Measurements from ENCODE around the gene RHOBTB3. TPM values are rescaled to one million over a fixed set of nuclear protein-coding genes. Genes with fewer than 3 reads are reported as not detected.
"Not testable (repeated sequence)": the region's sequence is repeated elsewhere in the genome, so short reads cannot be mapped to it uniquely, and the experiment has no call there.

Gene RHOBTB3
- total RNA-seq, 3 donors from 2014 or later = 82.8 to 205 (median 109) TPM

GRCh38 chr5:95810305-95811125 is 79.4 kb downstream of the RHOBTB3 start:
- peaks cover 0 to 5% of the 10 kb centered on the region in 2 donors for H3K4me1 ChIP-seq
- TF ChIP-seq CTCF (IDR thresholded peaks at IDR 0.05) (no peak), POLR2A (IDR thresholded peaks at IDR 0.05) (no peak), POLR2AphosphoS5 (IDR thresholded peaks at IDR 0.05) (no peak)
- no peak for DNase-seq (ENCODE audit: low spot score in 2 of 2)
- no peaks in the 10 kb centered on the region for H3K27me3 ChIP-seq
- H3K9me3 ChIP-seq = no peaks in the 10 kb centered on the region
- peak overlapping the region; percentile 56 to 78 for H3K27ac ChIP-seq
- H3K36me3 ChIP-seq = no peaks in the 10 kb centered on the region
- H3K4me3 ChIP-seq = no peak overlapping the region
- intact Hi-C loops (cut with DNase I; ENCODE audit: low total_unique reads) = no loop called here

- H3K27me3 ChIP-seq; DNase-seq (ENCODE audit: low spot score in 2 of 2); H3K4me1 ChIP-seq; H3K9me3 ChIP-seq; intact Hi-C loops (cut with DNase I; ENCODE audit: low total_unique reads); H3K4me3 ChIP-seq; H3K36me3 ChIP-seq: not testable (repeated sequence)
- H3K27ac ChIP-seq = peak overlapping the region in 1 of 2 donors; percentile 26
These were observed 79.9 kb downstream of the RHOBTB3 start for GRCh38 chr5:95811126-95811423.

- intact Hi-C loops (cut with DNase I; ENCODE audit: low total_unique reads); DNase-seq (ENCODE audit: low spot score in 2 of 2): not testable (repeated sequence)
- peak overlapping the region; percentile 37 to 69 for H3K27ac ChIP-seq
These were observed 80.4 kb downstream of the RHOBTB3 start for GRCh38 chr5:95811461-95812073.

GRCh38 chr5:95812074-95812471 is 80.9 kb downstream of the RHOBTB3 start:
- Histone ChIP-seq H3K4me1 (peaks cover 0 to 5% of the 10 kb centered on the region in 2 donors), H3K4me3 (no peak overlapping the region), H3K27me3 (no peaks in the 10 kb centered on the region), H3K9me3 (no peaks in the 10 kb centered on the region), H3K36me3 (no peaks in the 10 kb centered on the region), H3K27ac (peak overlapping the region; percentile 37 to 69)
- intact Hi-C loops (cut with DNase I; ENCODE audit: low total_unique reads) = no loop called here
- peak in 1 of 3 donors; percentile 20 for TF ChIP-seq POLR2AphosphoS5 (IDR thresholded peaks at IDR 0.05)
- TF ChIP-seq CTCF (IDR thresholded peaks at IDR 0.05) = no peak
- no peak for DNase-seq (ENCODE audit: low spot score in 2 of 2)

More at GRCh38 chr5:95811461-95812073, 80.4 kb downstream of the RHOBTB3 start:
- H3K27me3 ChIP-seq, H3K4me1 ChIP-seq, H3K36me3 ChIP-seq, H3K4me3 ChIP-seq, H3K9me3 ChIP-seq: not testable (repeated sequence)

- DNase-seq (ENCODE audit: low spot score in 2 of 2); H3K36me3 ChIP-seq; H3K4me3 ChIP-seq; H3K4me1 ChIP-seq; H3K9me3 ChIP-seq; H3K27me3 ChIP-seq; intact Hi-C loops (cut with DNase I; ENCODE audit: low total_unique reads); H3K27ac ChIP-seq: not testable (repeated sequence)
These were observed 81.9 kb downstream of the RHOBTB3 start for GRCh38 chr5:95813035-95813434.

GRCh38 chr5:95815155-95815729 is 84.1 kb downstream of the RHOBTB3 start:
- Histone ChIP-seq H3K4me1 (peaks cover 0 to 5% of the 10 kb centered on the region in 2 donors), H3K9me3 (no peaks in the 10 kb centered on the region), H3K4me3 (no peak overlapping the region), H3K27me3 (no peaks in the 10 kb centered on the region), H3K27ac (no peak overlapping the region), H3K36me3 (no peaks in the 10 kb centered on the region)
- DNase-seq (ENCODE audit: low spot score in 2 of 2) = no peak
- intact Hi-C loops (cut with DNase I; ENCODE audit: low total_unique reads) = no loop called here
- TF ChIP-seq CTCF (IDR thresholded peaks at IDR 0.05) (no peak), POLR2AphosphoS5 (IDR thresholded peaks at IDR 0.05) (no peak), POLR2A (IDR thresholded peaks at IDR 0.05) (no peak)

All from breast epithelium (tissue), 4 donors.